B cell (primary cell): Measurements from ENCODE around the gene AMFR. TPM values are rescaled to one million over a fixed set of nuclear protein-coding genes. Genes with fewer than 3 reads are reported as not detected.

Experiments
- ATAC-seq: fragments of 200-7000 bp; cut with Tn5 transposase; one replicate; pipeline ENCODE4 v1.10.0; 2021; ENCODE audit warnings: low read depth, mild to moderate bottlenecking, moderate number of reproducible peaks, moderate library complexity
- CTCF ChIA-PET: fragments of 350-600 bp; sonication (Branson Sonifier 250); formaldehyde crosslinking; loops from one replicate; lab custom pipeline; 2021; ENCODE audit warnings: antibody characterized with exemption, inconsistent platforms; lab: Charles Lee
- POLR2A ChIA-PET: fragments of 350-600 bp; sonication (Branson Sonifier 250); formaldehyde crosslinking; loops from one replicate; lab custom pipeline; 2021; ENCODE audit warnings: antibody characterized with exemption; lab: Charles Lee
- DNase-seq: peaks from one replicate; pipeline ENCODE4 v3.0.0; 2013
- H2AFZ ChIP-seq: 2 replicates; pipeline ENCODE4 v1.6.1; 2012; ENCODE audit warnings: mild to moderate bottlenecking, low read depth, low read length; ENCODE audit not compliant: insufficient read depth, poor library complexity, severe bottlenecking
- H3K27ac ChIP-seq, 2 donors: 1 replicate in 1 of 2; 2 replicates in 1 of 2; pipeline ENCODE4 v1.5.1; 2012 to 2013; ENCODE audit warnings: low read length in 2 of 2, mild to moderate bottlenecking in 2 of 2, moderate library complexity in 1 of 2
- H3K27me3 ChIP-seq, 4 experiments: fragments of 200-600 bp in 1 of 4; sonication (generic) in 1 of 4; replicated peaks in 1 of 4; 1 replicate in 2 of 4; 2 replicates in 2 of 4; pipeline versions ENCODE4 v1.6.1 to v1.7.0; 2013 to 2016; ENCODE audit warnings: low read length in 3 of 4, mild to moderate bottlenecking in 2 of 4, mixed read lengths in 1 of 4, moderate library complexity in 1 of 4; ENCODE audit not compliant: insufficient read depth in 4 of 4, control insufficient read depth in 3 of 4; ENCODE audit errors: control extremely low read depth in 1 of 4
- H3K36me3 ChIP-seq, 2 experiments: replicated peaks in 1 of 2; 1 replicate in 1 of 2; 2 replicates in 1 of 2; pipeline versions ENCODE4 v1.6.1 to v1.7.1; 2013; ENCODE audit warnings: low read length in 1 of 2; ENCODE audit not compliant: insufficient read depth in 2 of 2, control insufficient read depth in 1 of 2; ENCODE audit errors: control extremely low read depth in 1 of 2, extremely low read depth in 1 of 2
- H3K4me1 ChIP-seq, 2 donors: fragments of 200-600 bp in 1 of 2; sonication (generic) in 1 of 2; 1 replicate in 1 of 2; 2 replicates in 1 of 2; pipeline versions ENCODE4 v1.5.1 to v1.6.1; 2013 to 2017; ENCODE audit warnings: low read length in 2 of 2; ENCODE audit not compliant: control insufficient read depth in 2 of 2, insufficient read depth in 2 of 2
- H3K4me2 ChIP-seq: replicated peaks from 2 replicates; pipeline ENCODE3; 2012; ENCODE audit warnings: mild to moderate bottlenecking, low read depth, low read length; ENCODE audit not compliant: poor library complexity, severe bottlenecking
- H3K4me3 ChIP-seq, 5 experiments: fragments of 200-600 bp in 1 of 5; sonication (generic) in 1 of 5; 1 replicate in 3 of 5; 2 replicates in 2 of 5; pipeline versions ENCODE4 v1.5.1 to v1.7.0; 2011 to 2016; ENCODE audit warnings: low read length in 4 of 5, mild to moderate bottlenecking in 4 of 5, low read depth in 2 of 5, control low read depth in 1 of 5, moderate library complexity in 1 of 5; ENCODE audit not compliant: insufficient read depth in 1 of 5; ENCODE audit errors: control extremely low read depth in 1 of 5, extremely low read depth in 1 of 5
- H3K79me2 ChIP-seq: fragments of 200-600 bp; sonication (generic); one replicate; pipeline ENCODE4 v1.6.0; 2016; ENCODE audit warnings: low read length; ENCODE audit not compliant: control insufficient read depth, insufficient read depth
- H3K9ac ChIP-seq: fragments of 200-600 bp; sonication (generic); 2 replicates; pipeline ENCODE4 v1.6.1; 2017; ENCODE audit warnings: mild to moderate bottlenecking, low read length, moderate library complexity
- H3K9me3 ChIP-seq, 3 donors: one replicate each; pipeline versions ENCODE4 v1.6.1 to v1.7.1; 2013; ENCODE audit warnings: low read length in 2 of 3; ENCODE audit not compliant: control insufficient read depth in 2 of 3, insufficient read depth in 1 of 3; ENCODE audit errors: control extremely low read depth in 1 of 3
- H4K20me1 ChIP-seq: 2 replicates; pipeline ENCODE4 v1.6.0; 2012; ENCODE audit warnings: mild to moderate bottlenecking, low read length; ENCODE audit not compliant: insufficient read depth, control insufficient read depth, poor library complexity, severe bottlenecking
- H3K27ac Mint-ChIP-seq: one replicate; pipeline ENCODE4 v1.8.0; 2021; ENCODE audit warnings: mixed read lengths
- H3K27me3 Mint-ChIP-seq: one replicate; pipeline ENCODE4 v1.8.0; 2021; ENCODE audit warnings: mixed read lengths
- H3K4me1 Mint-ChIP-seq: one replicate; pipeline ENCODE4 v1.8.0; 2021; ENCODE audit warnings: mixed read lengths
- H3K4me3 Mint-ChIP-seq: one replicate; pipeline ENCODE4 v1.8.0; 2021; ENCODE audit warnings: mixed read lengths
- H3K9me3 Mint-ChIP-seq: one replicate; pipeline ENCODE4 v1.8.0; 2022; ENCODE audit warnings: mixed read lengths; ENCODE audit not compliant: insufficient read depth
- CTCF ChIP-seq: fragments of 200-600 bp; IDR thresholded peaks from one replicate; pipeline ENCODE4 v1.8.0; 2022; ENCODE audit warnings: antibody characterized with exemption, mild to moderate bottlenecking
- EZH2 ChIP-seq: IDR thresholded peaks from 2 replicates; pipeline ENCODE4 v1.6.1; 2012; ENCODE audit warnings: borderline replicate concordance, low read depth, mild to moderate bottlenecking, moderate library complexity, low read length; ENCODE audit not compliant: insufficient read depth, poor library complexity, severe bottlenecking
- WGBS: methylation state at CpG from one replicate; pipeline ENCODE4 v1.1.5; 2013; ENCODE audit warnings: missing lambda C conversion rate; ENCODE audit not compliant: insufficient coverage; 5-methylcytosine and 5-hydroxymethylcytosine counted together
- intact Hi-C: fragments of 100-400 bp; cut with micrococcal nuclease; formaldehyde crosslinking; loops from one replicate; pipeline ENCODE4 v1.10.0; 2022
- polyA plus RNA-seq: library from polyadenylated mRNA; depleted of rRNA; stranded (reverse); fragments of >200 nt; gene quantifications from 2 replicates; pipeline ENCODE4 v1.2.3, GENCODE V29; 2012
- total RNA-seq, 2 donors: library from RNA; stranded (reverse); fragments of 120-200 nt in 1 of 2; gene quantifications; 1 replicate in 1 of 2; 2 replicates in 1 of 2; pipeline versions ENCODE4 v1.2.3 to v1.2.4, GENCODE V29; 2013 to 2022

Gene AMFR
- total and polyA plus RNA-seq, 2 donors (not counting 1 experiment from before 2014, with no cell fraction given): 118 to 225 TPM

GRCh38 chr16:56408379-56409098 lies 16.8 kb downstream of the AMFR start:
- no peak for TF ChIP-seq CTCF
- no peak for TF ChIP-seq EZH2
- no peak overlapping the region for H2AFZ ChIP-seq
- intact Hi-C loops: loop anchor here (10.0 kb wide), 1 partner anchor 46 kb away; the partner anchor contains the start of genes NUDT21 and OGFOD1
- no peaks in the 10 kb centered on the region for H3K27me3 Mint-ChIP-seq
- H4K20me1 ChIP-seq: peaks cover 36% of the 10 kb centered on the region
- no peak for ATAC-seq
- no peak overlapping the region for H3K4me3 ChIP-seq
- DNase-seq: no peak
- H3K27ac ChIP-seq: no peak overlapping the region
- H3K4me1 Mint-ChIP-seq: peaks cover 6% of the 10 kb centered on the region
- H3K4me1 ChIP-seq: no peaks in the 10 kb centered on the region
- no peak overlapping the region for H3K4me2 ChIP-seq
- H3K9me3 ChIP-seq: no peaks in the 10 kb centered on the region
- H3K4me3 Mint-ChIP-seq: no peak overlapping the region
- 86% methylated on average over 4 of the region's 7 CpGs for WGBS
- ChIA-PET POLR2A (no interaction called here), CTCF (interaction anchor here (2.0 kb wide), 1 partner anchor 15 kb away, joined by 6 read pairs; no protein-coding TSS in a partner anchor)
- H3K36me3 ChIP-seq: peaks cover 21 to 76% of the 10 kb centered on the region in 2 experiments
- H3K9me3 Mint-ChIP-seq: no peaks in the 10 kb centered on the region
- H3K27me3 ChIP-seq: no peaks in the 10 kb centered on the region
- peaks cover 63% of the 10 kb centered on the region for H3K79me2 ChIP-seq
- H3K27ac Mint-ChIP-seq: no peak overlapping the region
- no peak overlapping the region for H3K9ac ChIP-seq

DNA sequence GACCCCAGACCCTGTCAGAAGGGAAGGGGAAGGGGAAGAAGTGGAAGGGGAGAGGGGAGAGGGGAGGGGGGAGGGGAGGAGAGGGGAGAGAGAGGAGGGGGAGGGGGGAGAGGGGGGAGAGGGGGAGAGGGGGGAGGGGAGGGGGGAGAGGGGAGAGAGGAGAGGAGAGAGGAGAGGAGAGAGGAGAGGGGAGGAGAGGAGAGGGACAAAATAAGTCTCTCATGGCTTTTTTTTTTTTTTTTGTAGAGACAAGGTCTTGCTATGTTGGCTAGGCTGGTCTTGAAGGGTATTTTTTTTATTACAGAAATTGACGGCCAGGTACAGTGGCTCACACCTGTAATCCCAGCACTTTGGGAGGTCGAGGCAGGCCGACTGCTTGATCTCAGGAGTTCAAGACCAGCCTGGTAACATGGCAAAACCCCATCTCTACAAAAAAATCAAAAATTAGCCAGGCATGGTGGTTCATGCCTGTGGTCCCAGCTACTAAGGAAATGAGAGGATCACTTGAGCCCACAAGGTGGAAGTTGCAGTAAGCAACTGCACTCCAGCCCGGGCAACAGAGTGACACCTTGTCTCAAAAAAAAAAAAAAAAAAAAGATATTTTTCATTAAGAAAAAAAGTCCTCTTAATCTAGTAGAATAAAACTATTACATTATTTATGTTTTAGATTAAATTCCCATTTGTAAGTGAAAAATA lies 19.2 kb downstream of the AMFR start:
- Histone ChIP-seq H3K79me2 (peaks cover 51% of the 10 kb centered on the region), H3K4me1 (no peaks in the 10 kb centered on the region), H3K4me3 (no peak overlapping the region), H3K27ac (no peak overlapping the region), H3K27me3 (no peaks in the 10 kb centered on the region), H3K4me2 (no peak overlapping the region), H3K9me3 (no peaks in the 10 kb centered on the region), H4K20me1 (peaks cover 32% of the 10 kb centered on the region), H2AFZ (no peak overlapping the region), H3K9ac (no peak overlapping the region), H3K36me3 (peaks cover 20 to 78% of the 10 kb centered on the region in 2 experiments)
- ChIA-PET POLR2A (no interaction called here), CTCF (no interaction called here)
- intact Hi-C loops: loop anchor here (10.0 kb wide), 1 partner anchor 49 kb away; the partner anchor contains the start of genes NUDT21 and OGFOD1
- Mint-ChIP-seq H3K4me3 (no peak overlapping the region), H3K9me3 (no peaks in the 10 kb centered on the region), H3K27me3 (no peaks in the 10 kb centered on the region), H3K4me1 (peaks cover 5% of the 10 kb centered on the region), H3K27ac (no peak overlapping the region)
- DNase-seq: no peak
- no peak for TF ChIP-seq EZH2
- no peak for TF ChIP-seq CTCF
- 83% methylated on average over 2 of the region's 4 CpGs for WGBS
- no peak for ATAC-seq
